K562 (cell line): Measurements from ENCODE around the gene MYCBP. TPM values are rescaled to one million over a fixed set of nuclear protein-coding genes. Genes with fewer than 3 reads are reported as not detected.
A peak's percentile ranks its signal among the peaks of the same experiment; 100 is the strongest.

ENCODE experiments used
- ELK1 ChIP-seq: sonication (generic); formaldehyde crosslinking; IDR thresholded peaks from 2 replicates; pipeline ENCODE4 v1.8.1; 2022; ENCODE audit warnings: missing genetic modification reagents
- REST ChIP-seq, 2 experiments: fragments of 450-650 bp; formaldehyde crosslinking in 1 of 2; IDR thresholded peaks; 2 replicates each; pipeline versions ENCODE4 v1.4.0 to v1.6.1; 2014 to 2020; ENCODE audit warnings: mild to moderate bottlenecking in 2 of 2, borderline replicate concordance in 1 of 2, low read depth in 1 of 2
- STAT5B ChIP-seq: fragments of 250-450 bp; sonication (Bioruptor Pico); IDR thresholded peaks from 2 replicates; pipeline ENCODE4 v1.8.0; 2021; ENCODE audit warnings: mild to moderate bottlenecking, inconsistent platforms
- polyA plus RNA-seq, 8 experiments: library from polyadenylated mRNA; depleted of rRNA in 4 of 8; stranded (reverse) in 5 of 8; unstranded in 3 of 8; fragments of >200 nt; fragmentation: Nextera tagmentation in 2 of 8; fragmentation: Illumina TruSeq in 1 of 8; extraction: Ambion mirVana in 2 of 8; extraction: Trizol in 1 of 8; gene quantifications; 2 replicates each; pipeline versions ENCODE4 v1.2.1 to v1.2.3, GENCODE V29; 2011 to 2014; ENCODE audit warnings: inconsistent platforms in 1 of 8, missing spikeins in 1 of 8
- total RNA-seq, 7 experiments: library from RNA; depleted of rRNA in 6 of 7; stranded (reverse); fragments of >200 nt in 6 of 7; fragmentation: Illumina TruSeq in 2 of 7; extraction: Trizol in 2 of 7; gene quantifications; 2 replicates each; pipeline versions ENCODE4 v1.2.1 to v1.2.3, GENCODE V29; 2011 to 2021; ENCODE audit warnings: low replicate concordance in 1 of 7

MYCBP gene
- total and polyA plus RNA-seq, 9 of the 15 experiments (the other 6 are each of a cell fraction or from before 2014, with no cell fraction given) = 32.3 to 253 (median 72.9) TPM

GRCh38 chr1:38818175-38818976 is 54.8 kb downstream of the MYCBP start (continued):
- TF ChIP-seq STAT5B (CRISPR knock-in tag) (no peak), REST (IDR thresholded peaks at IDR 0.05; ENCODE audit: borderline replicate concordance) (peak; percentile 91), REST (CRISPR knock-in tag; IDR thresholded peaks at IDR 0.05; ENCODE audit: low read depth) (no peak), ELK1 (CRISPR knock-in tag) (no peak)
